Measurements from ENCODE around the gene CEP43.

- TF ChIP-seq CTCF (IDR thresholded peaks at IDR 0.05) (no peak), EZH2phosphoT487 (IDR thresholded peaks at IDR 0.05) (no peak), EZH2 (IDR thresholded peaks at IDR 0.05) (no peak)
These were observed 46.8 kb downstream of the CEP43 start for GRCh38 chr6:167045828-167046580.

Measured in neural progenitor cell (in vitro differentiated cells).